PFSK-1 (cell line): ENCODE measurements around the gene FMNL1.

Source experiments
- FOXP2 ChIP-seq: optimal IDR thresholded peaks from 2 replicates; pipeline ENCODE3; 2011; ENCODE audit warnings: borderline replicate concordance, control low read depth, inconsistent platforms; ENCODE audit not compliant: insufficient read depth; ENCODE audit errors: extremely low read length, extremely low read depth
- POLR2AphosphoS5 ChIP-seq: IDR thresholded peaks from 2 replicates; pipeline ENCODE4 v1.6.1; 2012; ENCODE audit warnings: low read depth, mild to moderate bottlenecking, control low read depth, low read length, moderate library complexity
- SIN3A ChIP-seq: IDR thresholded peaks from 2 replicates; pipeline ENCODE4 v1.6.1; 2012; ENCODE audit warnings: mild to moderate bottlenecking, low read length, moderate library complexity, borderline replicate concordance; ENCODE audit not compliant: insufficient read depth
- TAF1 ChIP-seq: IDR thresholded peaks from 2 replicates; pipeline ENCODE4 v1.6.1; 2012; ENCODE audit warnings: low read length, control low read depth, borderline replicate concordance; ENCODE audit not compliant: insufficient read depth
- TF ChIP-seq, protein P1 (sequence below), 2 experiments: IDR thresholded peaks; 2 replicates each; pipeline versions ENCODE4 v1.6.1 to v1.8.0; 2011 to 2012; ENCODE audit warnings: low read depth in 2 of 2, low read length in 2 of 2, control low read depth in 1 of 2, inconsistent platforms in 1 of 2, mild to moderate bottlenecking in 1 of 2, moderate library complexity in 1 of 2; ENCODE audit not compliant: insufficient read depth in 1 of 2

FMNL1 gene

GRCh38 chr17:45260204-45260783 is 38.6 kb downstream of the FMNL1 start:
- TF ChIP-seq FOXP2: no peak
- TF ChIP-seq SIN3A: no peak
- TF ChIP-seq POLR2AphosphoS5: no peak
- TF ChIP-seq TAF1: no peak
- TF ChIP-seq, protein P1, sequence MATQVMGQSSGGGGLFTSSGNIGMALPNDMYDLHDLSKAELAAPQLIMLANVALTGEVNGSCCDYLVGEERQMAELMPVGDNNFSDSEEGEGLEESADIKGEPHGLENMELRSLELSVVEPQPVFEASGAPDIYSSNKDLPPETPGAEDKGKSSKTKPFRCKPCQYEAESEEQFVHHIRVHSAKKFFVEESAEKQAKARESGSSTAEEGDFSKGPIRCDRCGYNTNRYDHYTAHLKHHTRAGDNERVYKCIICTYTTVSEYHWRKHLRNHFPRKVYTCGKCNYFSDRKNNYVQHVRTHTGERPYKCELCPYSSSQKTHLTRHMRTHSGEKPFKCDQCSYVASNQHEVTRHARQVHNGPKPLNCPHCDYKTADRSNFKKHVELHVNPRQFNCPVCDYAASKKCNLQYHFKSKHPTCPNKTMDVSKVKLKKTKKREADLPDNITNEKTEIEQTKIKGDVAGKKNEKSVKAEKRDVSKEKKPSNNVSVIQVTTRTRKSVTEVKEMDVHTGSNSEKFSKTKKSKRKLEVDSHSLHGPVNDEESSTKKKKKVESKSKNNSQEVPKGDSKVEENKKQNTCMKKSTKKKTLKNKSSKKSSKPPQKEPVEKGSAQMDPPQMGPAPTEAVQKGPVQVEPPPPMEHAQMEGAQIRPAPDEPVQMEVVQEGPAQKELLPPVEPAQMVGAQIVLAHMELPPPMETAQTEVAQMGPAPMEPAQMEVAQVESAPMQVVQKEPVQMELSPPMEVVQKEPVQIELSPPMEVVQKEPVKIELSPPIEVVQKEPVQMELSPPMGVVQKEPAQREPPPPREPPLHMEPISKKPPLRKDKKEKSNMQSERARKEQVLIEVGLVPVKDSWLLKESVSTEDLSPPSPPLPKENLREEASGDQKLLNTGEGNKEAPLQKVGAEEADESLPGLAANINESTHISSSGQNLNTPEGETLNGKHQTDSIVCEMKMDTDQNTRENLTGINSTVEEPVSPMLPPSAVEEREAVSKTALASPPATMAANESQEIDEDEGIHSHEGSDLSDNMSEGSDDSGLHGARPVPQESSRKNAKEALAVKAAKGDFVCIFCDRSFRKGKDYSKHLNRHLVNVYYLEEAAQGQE (IDR thresholded peaks at IDR 0.05; ENCODE audit: insufficient read depth in 1 of 2, low read depth in 2 of 2, low read length in 2 of 2): no peak

- no peak for TF ChIP-seq TAF1
- no peak for TF ChIP-seq FOXP2
- TF ChIP-seq, protein P1 (IDR thresholded peaks at IDR 0.05; ENCODE audit: insufficient read depth in 1 of 2, low read depth in 2 of 2, low read length in 2 of 2): no peak
- no peak for TF ChIP-seq SIN3A
- TF ChIP-seq POLR2AphosphoS5: no peak
These were observed 40.2 kb downstream of the FMNL1 start, which contains the start of gene SPATA32 for GRCh38 chr17:45261577-45262515. TSS of gene SPATA32 (minus strand) at chr17:45262094. CDS start at chr17:45262016, 78 bp downstream.

- TF ChIP-seq, protein P1 (IDR thresholded peaks at IDR 0.05; ENCODE audit: insufficient read depth in 1 of 2, low read depth in 2 of 2, low read length in 2 of 2): no peak
- TF ChIP-seq SIN3A: no peak
- no peak for TF ChIP-seq POLR2AphosphoS5
- no peak for TF ChIP-seq TAF1
- TF ChIP-seq FOXP2: no peak
These were observed 41.1 kb downstream of the FMNL1 start for GRCh38 chr17:45262516-45263476.

DNA sequence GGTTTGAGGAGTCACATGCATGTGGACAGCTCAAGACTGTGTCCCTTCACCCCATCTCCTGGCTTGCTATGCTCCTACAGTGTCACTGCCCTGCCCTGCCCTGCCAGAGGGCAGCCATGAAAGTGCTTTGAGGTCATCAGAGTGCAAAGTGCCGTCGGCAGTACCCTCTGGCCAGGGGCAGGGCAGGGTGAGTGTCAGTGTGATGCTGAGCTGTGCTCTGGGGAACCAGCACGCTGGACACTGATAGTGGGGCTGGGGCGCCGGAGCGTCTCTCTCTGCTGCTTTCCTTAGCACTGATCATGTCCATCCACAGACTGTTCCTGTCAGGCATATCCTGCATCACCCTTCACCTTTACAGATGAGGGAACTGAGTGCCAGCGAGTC is 41.8 kb downstream of the FMNL1 start:
- TF ChIP-seq, protein P1 (IDR thresholded peaks at IDR 0.05; ENCODE audit: insufficient read depth in 1 of 2, low read depth in 2 of 2, low read length in 2 of 2): no peak
- no peak for TF ChIP-seq POLR2AphosphoS5
- TF ChIP-seq FOXP2: no peak
- TF ChIP-seq TAF1: no peak
- no peak for TF ChIP-seq SIN3A
